Measurements from ENCODE around the gene HBG2. TPM values are rescaled to one million over a fixed set of nuclear protein-coding genes. Genes with fewer than 3 reads are reported as not detected.
"Not testable (repeated sequence)": the region's sequence is repeated elsewhere in the genome, so short reads cannot be mapped to it uniquely, and the experiment has no call there.

HBG2 gene
- under 1 TPM in 1 of 2 donors, not detected in 1; 0.71 TPM for total RNA-seq
- long read RNA-seq, donor 1, partial matches to known transcripts = 0 of 1 reads
- long read RNA-seq, donor 1, other reads (novel, unspliced or antisense) = 0 of 1 reads
- long read RNA-seq, donor 2 = 0 reads

DNA sequence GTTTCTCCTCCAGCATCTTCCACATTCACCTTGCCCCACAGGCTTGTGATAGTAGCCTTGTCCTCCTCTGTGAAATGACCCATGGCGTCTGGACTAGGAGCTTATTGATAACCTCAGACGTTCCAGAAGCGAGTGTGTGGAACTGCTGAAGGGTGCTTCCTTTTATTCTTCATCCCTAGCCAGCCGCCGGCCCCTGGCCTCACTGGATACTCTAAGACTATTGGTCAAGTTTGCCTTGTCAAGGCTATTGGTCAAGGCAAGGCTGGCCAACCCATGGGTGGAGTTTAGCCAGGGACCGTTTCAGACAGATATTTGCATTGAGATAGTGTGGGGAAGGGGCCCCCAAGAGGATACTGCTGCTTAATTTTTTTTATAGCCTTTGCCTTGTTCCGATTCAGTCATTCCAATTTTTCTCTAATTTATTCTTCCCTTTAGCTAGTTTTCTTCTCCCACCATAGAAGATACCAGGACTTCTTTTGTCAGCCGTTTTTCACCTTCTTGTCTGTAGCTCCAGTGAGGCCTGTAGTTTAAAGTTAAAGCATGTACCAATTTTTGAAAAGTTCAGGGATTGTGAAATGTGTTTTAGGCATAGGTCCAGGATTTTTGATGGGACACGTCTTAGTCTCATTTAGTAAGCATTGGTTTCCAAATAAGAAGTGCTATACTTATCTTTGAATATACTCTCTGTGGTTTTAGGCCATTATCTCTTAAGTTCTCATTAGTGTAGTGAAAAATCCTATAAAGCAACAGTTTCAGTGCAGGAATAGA, at the start of gene HBG2:
TSS of gene HBG2 (minus strand) at position 136 of the 768 bp plus-strand sequence. CDS start at position 83, 53 bp downstream.
- intact Hi-C loops (cut with DNase I); DNase-seq (ENCODE audit: low spot score): not testable (repeated sequence)

DNA sequence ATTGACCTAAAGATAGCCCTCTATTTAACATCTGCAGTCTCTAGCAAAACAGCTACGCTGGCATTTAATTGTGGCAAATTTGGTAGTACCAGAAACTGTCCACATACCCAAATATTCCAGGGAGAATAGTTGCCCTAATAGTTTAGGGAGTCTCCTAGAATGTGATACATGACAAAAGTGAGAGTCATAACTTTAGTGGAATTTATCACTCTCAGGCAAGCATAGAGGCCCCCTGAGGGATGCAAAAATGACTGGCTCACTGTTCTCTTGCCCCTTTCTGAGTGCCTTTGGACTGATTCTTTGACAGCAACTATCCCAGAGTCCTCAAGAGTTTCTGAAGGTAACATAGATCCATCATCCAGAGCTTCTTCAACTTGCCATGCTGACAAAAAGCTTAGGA, 49.5 kb upstream of the HBG2 start:
- intact Hi-C loops (cut with DNase I) = no loop called here
- no peak for DNase-seq (ENCODE audit: low spot score)

GRCh38 chr11:5303626-5304025, 49.0 kb upstream of the HBG2 start:
- DNase-seq (ENCODE audit: low spot score) = no peak
- intact Hi-C loops (cut with DNase I) = no loop called here

- DNase-seq (ENCODE audit: low spot score) = no peak
- intact Hi-C loops (cut with DNase I) = no loop called here
Observed at GRCh38 chr11:5301846-5302245, 47.3 kb upstream of the HBG2 start, which contains the start of gene OR51B4. TSS of gene OR51B4 (minus strand) at chr11:5301946. CDS start at chr11:5301946, 0 bp downstream.

GRCh38 chr11:5300251-5300650, 45.7 kb upstream of the HBG2 start:
- no peak for DNase-seq (ENCODE audit: low spot score)

GRCh38 chr11:5298451-5298850, 43.9 kb upstream of the HBG2 start:
- DNase-seq (ENCODE audit: low spot score) = no peak
- intact Hi-C loops (cut with DNase I) = no loop called here

More at GRCh38 chr11:5300251-5300650, 45.7 kb upstream of the HBG2 start:
- intact Hi-C loops (cut with DNase I) = no loop called here

DNA sequence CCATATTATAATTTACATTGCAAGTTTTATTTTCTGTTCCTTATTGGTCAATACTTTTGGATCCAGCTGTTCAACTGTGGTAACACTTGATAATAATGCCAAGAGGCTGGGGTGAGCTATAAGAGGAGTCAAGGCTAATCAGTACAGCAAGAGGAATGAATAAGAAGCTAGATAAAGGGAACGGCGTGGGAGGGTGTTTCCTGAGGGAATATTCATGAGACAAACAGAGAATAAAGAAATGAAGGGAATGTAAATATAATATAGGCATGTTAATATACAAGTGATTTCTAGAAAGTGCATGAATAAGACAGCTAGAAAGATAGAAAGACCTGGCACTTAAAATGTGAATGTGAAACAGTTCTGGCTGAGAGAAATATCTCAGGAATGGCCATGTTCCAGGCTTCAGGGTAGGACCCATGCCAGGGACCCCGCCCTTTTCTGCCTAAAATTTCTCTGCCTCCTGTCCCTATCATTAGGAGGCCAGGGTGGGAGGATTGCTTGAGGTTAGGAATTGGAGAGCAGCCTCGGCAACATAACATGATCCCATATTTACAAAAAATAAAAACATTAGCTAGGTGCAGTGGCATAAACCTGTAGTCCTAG, 43.2 kb upstream of the HBG2 start:
- intact Hi-C loops (cut with DNase I) = no loop called here
- no peak for DNase-seq (ENCODE audit: low spot score)

DNA sequence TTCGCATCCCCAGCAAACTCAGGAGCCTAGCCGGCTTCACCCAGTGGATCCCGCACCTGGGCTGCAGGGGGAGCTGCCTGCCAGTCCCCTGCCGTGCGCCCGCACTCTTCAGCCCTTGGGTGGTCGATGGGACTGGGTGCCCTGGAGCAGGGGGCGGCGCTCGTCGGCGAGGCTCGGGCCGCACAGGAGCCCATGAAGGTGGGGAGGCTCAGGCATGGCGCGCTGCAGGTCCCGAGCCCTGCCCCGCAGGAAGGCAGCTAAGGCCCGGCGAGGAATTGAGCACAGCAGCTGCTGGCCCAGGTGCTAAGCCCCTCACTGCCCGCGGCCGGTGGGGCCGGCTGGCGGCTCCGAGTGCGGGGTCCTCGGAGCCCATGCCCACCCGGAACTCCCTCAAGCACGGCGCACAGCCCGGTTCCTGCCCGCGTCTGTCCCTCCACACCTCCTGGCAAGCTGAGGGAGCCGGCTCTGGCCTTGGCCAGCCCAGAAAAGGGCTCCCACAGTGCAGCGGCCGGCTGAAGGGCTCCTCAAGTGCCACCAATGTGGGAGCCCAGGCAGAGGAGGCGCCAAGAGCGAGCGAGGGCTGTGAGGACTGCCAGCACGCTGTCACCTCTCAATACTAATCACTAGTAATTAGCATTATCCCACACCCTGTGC, 39.9 kb upstream of the HBG2 start:
- DNase-seq (ENCODE audit: low spot score); intact Hi-C loops (cut with DNase I): not testable (repeated sequence)

DNA sequence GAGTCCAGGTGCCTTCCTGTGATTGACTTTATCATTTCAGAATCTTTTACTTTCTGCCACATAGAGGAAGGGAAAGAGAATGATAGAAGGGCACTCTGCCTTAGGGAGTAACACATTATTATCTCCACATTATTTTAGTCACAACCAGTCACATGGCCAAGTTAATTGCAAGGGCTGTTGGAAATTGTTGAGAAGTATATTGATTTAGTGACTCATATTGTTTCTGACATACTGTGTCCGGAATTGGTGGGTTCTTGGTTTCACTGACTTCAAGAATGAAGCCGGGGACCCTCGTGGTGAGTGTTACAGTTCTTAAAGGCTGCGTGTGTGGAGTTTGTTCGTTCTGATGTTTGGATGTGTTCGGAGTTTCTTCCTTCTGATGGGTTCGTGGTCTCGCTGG, 38.4 kb upstream of the HBG2 start:
- DNase-seq (ENCODE audit: low spot score) = no peak
- intact Hi-C loops (cut with DNase I) = no loop called here

DNA sequence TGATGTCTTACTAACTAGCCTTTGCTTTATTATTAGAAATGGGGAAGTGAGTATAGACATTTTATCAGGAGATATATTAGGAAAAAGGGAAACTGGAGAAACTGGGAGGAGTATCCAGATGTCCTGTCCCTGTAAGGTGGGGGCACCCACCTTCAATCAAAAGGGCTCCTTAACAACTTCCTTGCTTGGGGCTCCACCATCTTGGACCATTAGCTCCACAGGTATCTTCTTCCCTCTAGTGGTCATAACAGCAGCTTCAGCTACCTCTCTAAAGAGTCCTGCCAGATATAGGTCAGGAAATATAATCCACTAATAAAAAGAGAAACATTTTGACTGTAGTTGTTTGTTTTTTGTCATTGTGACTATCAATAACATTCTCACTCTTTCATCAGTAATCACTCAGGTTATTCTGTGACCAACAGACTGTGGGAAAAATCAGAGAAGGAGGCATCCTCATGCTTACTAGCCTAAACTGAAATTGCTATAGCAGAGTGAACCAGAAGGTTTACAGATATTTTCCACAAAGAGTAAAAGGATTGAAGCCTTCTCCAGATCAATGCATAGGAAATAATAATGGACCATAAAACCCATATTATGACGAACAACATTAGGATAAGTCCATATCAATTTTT, 36.7 kb upstream of the HBG2 start:
- intact Hi-C loops (cut with DNase I) = no loop called here
- no peak for DNase-seq (ENCODE audit: low spot score)

DNA sequence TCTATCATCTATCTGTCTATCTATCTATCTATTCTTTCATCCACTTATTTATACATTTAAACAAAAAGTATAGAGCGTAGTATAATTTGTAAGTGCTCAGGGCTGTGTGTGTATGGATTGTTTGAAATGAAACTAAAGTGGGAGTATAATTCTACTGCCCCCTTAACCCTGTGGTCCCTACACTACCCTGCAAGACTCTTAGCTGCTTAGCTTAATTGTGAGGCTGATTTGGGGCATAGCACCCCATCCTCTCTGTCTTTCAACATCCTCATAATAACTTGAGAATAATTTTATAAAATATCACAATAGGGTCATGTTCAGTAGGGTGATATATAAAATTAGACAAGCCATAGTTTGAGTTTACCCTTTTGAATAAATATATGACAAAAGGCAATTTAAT, 35.5 kb upstream of the HBG2 start:
- intact Hi-C loops (cut with DNase I) = no loop called here
- no peak for DNase-seq (ENCODE audit: low spot score)

DNA sequence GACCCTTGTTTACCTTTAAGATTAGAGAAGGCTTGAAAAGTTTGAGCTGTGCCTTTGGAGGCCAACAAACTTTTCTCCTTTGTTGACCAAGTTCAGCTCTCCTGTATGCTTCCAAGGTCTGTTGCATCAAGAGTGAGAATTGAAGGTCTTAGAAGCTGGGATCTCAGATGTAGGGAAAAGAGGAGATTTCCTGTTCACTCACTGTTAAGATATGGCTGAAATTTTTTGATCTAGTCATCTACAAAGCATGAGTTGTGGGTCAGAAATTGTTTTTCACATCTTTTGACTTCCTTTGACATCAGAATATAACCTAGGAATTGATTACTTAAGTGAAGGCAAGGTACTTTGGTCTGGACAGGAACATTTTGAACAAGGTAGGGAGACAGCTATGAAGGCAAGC, 35.1 kb upstream of the HBG2 start:
- DNase-seq (ENCODE audit: low spot score) = no peak
- intact Hi-C loops (cut with DNase I) = loop anchor here in 1 of 2 donors (10.0 kb wide), 2 partner anchors 85 to 505 kb away; partner anchors contain the start of gene OR51V1

GRCh38 chr11:5288906-5289550, 34.4 kb upstream of the HBG2 start:
- no peak for DNase-seq (ENCODE audit: low spot score)
- intact Hi-C loops (cut with DNase I) = loop anchor here in 1 of 2 donors (10.0 kb wide), 2 partner anchors 84 to 504 kb away; partner anchors contain the start of gene OR51V1

DNA sequence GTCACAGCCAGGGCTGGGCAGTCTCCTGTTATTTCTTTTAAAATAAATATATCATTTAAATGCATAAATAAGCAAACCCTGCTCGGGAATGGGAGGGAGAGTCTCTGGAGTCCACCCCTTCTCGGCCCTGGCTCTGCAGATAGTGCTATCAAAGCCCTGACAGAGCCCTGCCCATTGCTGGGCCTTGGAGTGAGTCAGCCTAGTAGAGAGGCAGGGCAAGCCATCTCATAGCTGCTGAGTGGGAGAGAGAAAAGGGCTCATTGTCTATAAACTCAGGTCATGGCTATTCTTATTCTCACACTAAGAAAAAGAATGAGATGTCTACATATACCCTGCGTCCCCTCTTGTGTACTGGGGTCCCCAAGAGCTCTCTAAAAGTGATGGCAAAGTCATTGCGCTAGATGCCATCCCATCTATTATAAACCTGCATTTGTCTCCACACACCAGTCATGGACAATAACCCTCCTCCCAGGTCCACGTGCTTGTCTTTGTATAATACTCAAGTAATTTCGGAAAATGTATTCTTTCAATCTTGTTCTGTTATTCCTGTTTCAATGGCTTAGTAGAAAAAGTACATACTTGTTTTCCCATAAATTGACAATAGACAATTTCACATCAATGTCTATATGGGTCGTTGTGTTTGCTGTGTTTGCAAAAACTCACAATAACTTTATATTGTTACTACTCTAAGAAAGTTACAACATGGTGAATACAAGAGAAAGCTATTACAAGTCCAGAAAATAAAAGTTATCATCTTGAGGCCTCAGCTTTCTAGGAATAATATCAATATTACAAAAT, 33.7 kb upstream of the HBG2 start:
- intact Hi-C loops (cut with DNase I) = loop anchor here in 1 of 2 donors (10.0 kb wide), 2 partner anchors 84 to 504 kb away; partner anchors contain the start of gene OR51V1
- no peak for DNase-seq (ENCODE audit: low spot score)

DNA sequence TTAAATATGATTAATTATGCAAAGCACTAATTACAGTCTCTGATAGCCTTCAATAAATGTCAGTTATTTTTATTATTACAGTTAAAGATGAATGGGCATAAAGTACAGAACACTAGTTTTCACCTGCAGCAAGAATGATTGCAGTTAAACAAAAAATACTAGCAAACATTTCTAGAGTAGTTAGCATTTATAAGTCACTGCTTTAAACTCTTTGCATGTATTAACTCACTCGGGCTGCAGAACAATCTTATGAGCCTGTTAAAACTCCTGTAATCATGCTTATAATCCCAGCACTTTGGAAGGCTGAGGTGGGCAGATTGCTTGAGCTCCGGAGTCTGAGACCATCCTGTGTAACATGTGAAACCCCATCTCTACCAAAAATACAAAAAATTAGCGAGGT, 32.3 kb upstream of the HBG2 start:
- intact Hi-C loops (cut with DNase I) = loop anchor here in 1 of 2 donors (10.0 kb wide), 2 partner anchors 82 to 502 kb away; partner anchors contain the start of gene OR51V1
- no peak for DNase-seq (ENCODE audit: low spot score)

DNA sequence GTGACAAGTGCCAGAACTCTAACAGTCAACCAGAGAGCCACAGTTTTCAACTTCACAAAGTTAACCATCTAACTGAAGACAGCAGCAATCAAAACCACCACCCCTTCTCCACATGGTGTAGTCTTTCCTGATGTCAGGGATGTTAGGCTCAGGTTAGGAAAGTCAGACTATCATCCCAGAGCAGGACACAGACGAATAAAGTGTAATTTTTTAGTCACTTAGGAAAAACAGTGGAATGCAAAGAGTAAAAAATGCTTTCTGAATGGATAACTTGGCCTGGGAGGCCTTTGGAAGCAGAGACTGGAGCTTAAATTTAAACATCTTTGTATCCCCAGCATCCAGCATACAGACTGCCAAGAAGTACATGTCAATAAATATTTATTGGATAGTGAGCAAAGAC, 31.8 kb upstream of the HBG2 start:
- no peak for DNase-seq (ENCODE audit: low spot score)
- intact Hi-C loops (cut with DNase I) = loop anchor here in 1 of 2 donors (10.0 kb wide), 2 partner anchors 82 to 502 kb away; partner anchors contain the start of gene OR51V1

DNA sequence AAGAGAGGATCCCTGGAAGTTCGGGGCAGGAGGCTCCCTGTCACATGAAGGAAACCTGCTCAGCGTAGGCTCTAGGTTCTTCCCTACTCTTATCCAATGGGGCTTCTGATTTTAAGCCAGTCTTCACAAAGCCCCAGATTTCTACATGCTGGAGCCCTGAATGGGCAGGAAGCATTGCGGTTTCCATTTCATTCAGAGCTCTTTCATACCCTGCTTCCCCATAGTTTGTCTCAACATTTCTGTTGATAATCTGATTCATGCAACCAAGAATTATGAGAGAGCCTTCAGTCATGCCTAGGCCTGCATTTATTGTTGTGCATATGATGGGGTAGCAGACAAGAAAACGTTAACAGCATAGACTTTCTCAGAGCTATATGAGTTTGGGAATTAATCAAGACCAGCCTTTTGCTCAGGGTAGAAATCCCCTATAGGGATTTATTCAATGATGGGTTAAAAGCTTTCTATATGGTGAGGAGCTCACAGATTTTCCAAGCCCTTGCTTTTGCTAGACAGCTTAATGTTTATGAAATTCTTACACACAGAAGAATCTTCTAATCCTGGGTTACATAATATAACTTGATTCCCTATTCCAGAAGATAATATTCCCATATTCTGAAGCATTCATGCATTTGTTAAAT, 31.2 kb upstream of the HBG2 start:
- DNase-seq (ENCODE audit: low spot score) = no peak
- intact Hi-C loops (cut with DNase I) = loop anchor here in 1 of 2 donors (10.0 kb wide), 2 partner anchors 81 to 501 kb away; partner anchors contain the start of gene OR51V1
